ENCODE results near the gene ATG3. TPM values are rescaled to one million over a fixed set of nuclear protein-coding genes. Genes with fewer than 3 reads are reported as not detected.

The ATG3 gene
- total and polyA plus RNA-seq, 2 experiments from 2014 or later: 68.1 to 93.9 TPM

DNA sequence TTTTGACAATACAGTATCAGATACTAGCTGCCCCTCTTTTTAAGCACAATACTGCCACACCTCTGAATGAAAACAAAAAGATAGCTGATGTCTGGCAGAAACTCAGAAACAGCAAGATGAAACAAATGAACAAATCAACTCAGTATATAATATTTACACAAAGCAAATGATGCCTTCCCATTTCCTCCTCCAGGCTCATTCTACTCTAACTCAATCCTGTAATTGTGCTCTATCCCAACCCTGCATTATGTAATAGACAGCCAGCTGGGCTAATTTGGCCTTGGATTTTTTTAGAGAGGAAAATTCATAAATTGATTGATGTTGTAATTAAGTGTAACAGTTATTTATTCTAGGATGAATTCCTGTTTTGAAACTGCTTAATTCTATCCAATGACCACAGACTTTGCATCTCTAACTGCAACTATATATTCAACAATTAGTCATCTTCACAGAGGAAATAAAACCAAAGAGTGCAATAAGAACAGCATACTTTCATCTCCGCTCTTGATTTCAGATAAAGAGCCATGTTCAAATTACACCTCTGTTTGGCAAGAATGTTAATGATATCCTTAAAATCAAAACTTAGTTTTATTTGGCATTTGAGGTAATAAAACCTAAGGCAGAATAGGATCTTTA is 6.1 kb downstream of the ATG3 start (continued):
- TF ChIP-seq ZNF462 (CRISPR knock-in tag; IDR thresholded peaks at IDR 0.05): no peak
- TF ChIP-seq ZNF331 (CRISPR knock-in tag; IDR thresholded peaks at IDR 0.05; ENCODE audit: low read depth): no peak
- TF ChIP-seq STAT1 (IDR thresholded peaks at IDR 0.05; ENCODE audit: unreplicated experiment): no peak
- no peak for TF ChIP-seq EZH2phosphoT487 (IDR thresholded peaks at IDR 0.05; ENCODE audit: unreplicated experiment)
- TF ChIP-seq CREB1 (CRISPR knock-in tag; IDR thresholded peaks at IDR 0.05; ENCODE audit: low read depth): no peak
- TF ChIP-seq ZNF114 (CRISPR knock-in tag; IDR thresholded peaks at IDR 0.05): no peak
- no peak for TF ChIP-seq POLR2AphosphoS5 (IDR thresholded peaks at IDR 0.05; ENCODE audit: low read depth)

DNA sequence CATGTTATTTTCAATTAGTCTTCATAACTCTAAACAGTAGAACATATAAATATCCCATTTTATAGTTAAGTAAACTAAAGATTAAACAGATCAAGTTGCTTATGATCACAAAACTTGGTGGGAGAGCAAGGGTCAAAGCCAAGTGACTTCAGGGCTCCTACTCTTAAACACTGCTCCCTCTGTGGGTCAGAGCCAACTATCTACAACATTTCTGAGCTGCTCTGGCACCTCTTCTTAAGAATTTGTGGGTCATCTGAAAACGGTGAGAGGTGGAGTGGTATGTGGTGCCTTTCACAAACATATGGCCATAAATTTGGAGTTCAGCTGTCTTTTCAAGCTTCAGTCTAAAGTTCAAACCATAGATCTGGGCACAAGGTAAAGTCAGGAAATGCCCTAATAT is 10.9 kb downstream of the ATG3 start:
- TF ChIP-seq CTCF (conservative IDR thresholded peaks at IDR 0.05; ENCODE audit: low read depth in 2 of 2): peak; percentile 24 to 30; a peak in 3 of 4 replicates
- no peak for TF ChIP-seq POLR2AphosphoS5 (IDR thresholded peaks at IDR 0.05; ENCODE audit: low read depth)
- H4K20me1 ChIP-seq (replicated peaks; ENCODE audit: insufficient read depth): no peaks in the 10 kb centered on the region; the same call in 1 of the 2 replicates
- H3K27ac Mint-ChIP-seq: no peak overlapping the region
- H3K4me3 Mint-ChIP-seq: no peak overlapping the region
- peaks cover 4% of the 10 kb centered on the region; the same call in 1 of the 3 replicates for H3K9me3 Mint-ChIP-seq
- peaks cover 46% of the 10 kb centered on the region for H3K79me2 ChIP-seq (replicated peaks; ENCODE audit: insufficient read depth)
- no peak overlapping the region for H3K4me2 ChIP-seq
- no peak overlapping the region for H2AFZ ChIP-seq
- H3K36me3 ChIP-seq (ENCODE audit: insufficient read depth): peaks cover 12% of the 10 kb centered on the region
- no peaks in the 10 kb centered on the region for H3F3A ChIP-seq (replicated peaks; ENCODE audit: low read depth)
- no peaks in the 10 kb centered on the region for H3K27me3 ChIP-seq (ENCODE audit: insufficient read depth)
- peak; percentile 60 for DNase-seq (ENCODE audit: low spot score)
- no peaks in the 10 kb centered on the region for H3K9me2 ChIP-seq (ENCODE audit: insufficient read depth)
- H3K4me1 ChIP-seq (ENCODE audit: insufficient read depth): no peaks in the 10 kb centered on the region
- no peak overlapping the region for H3K27ac ChIP-seq (ENCODE audit: low read depth)
- no peak overlapping the region for H3K4me3 ChIP-seq
- H3K36me3 Mint-ChIP-seq (ENCODE audit: low read depth): peaks cover 27% of the 10 kb centered on the region
- no peaks in the 10 kb centered on the region for H3K4me1 Mint-ChIP-seq
- H3K27me3 Mint-ChIP-seq (ENCODE audit: insufficient read depth, low read depth, poor library complexity): no peaks in the 10 kb centered on the region
- peak; percentile 61 for ATAC-seq

Measured in GM23338 (cell line).